GM23248 (cell line): Measurements from ENCODE around the gene NACA2. TPM values are rescaled to one million over a fixed set of nuclear protein-coding genes. Genes with fewer than 3 reads are reported as not detected.

Experiments
- DNase-seq: peaks from one replicate; pipeline ENCODE4 v3.0.0-alpha.2; 2015
- H2AFZ ChIP-seq: fragments of 200-600 bp; sonication (generic); 2 replicates; pipeline ENCODE4 v1.6.1; 2016; ENCODE audit warnings: antibody characterized with exemption
- H3F3A ChIP-seq: fragments of 200-600 bp; sonication (generic); 2 replicates; pipeline ENCODE4 v1.6.1; 2016; ENCODE audit warnings: mild to moderate bottlenecking, antibody characterized with exemption, mixed run types; ENCODE audit not compliant: insufficient read depth
- H3K27ac ChIP-seq: fragments of 200-600 bp; sonication (generic); 2 replicates; pipeline ENCODE4 v1.5.1; 2016; ENCODE audit warnings: mild to moderate bottlenecking
- H3K27me3 ChIP-seq: fragments of 200-600 bp; sonication (generic); replicated peaks from 2 replicates; pipeline ENCODE4 v1.6.1; 2016; ENCODE audit warnings: mild to moderate bottlenecking; ENCODE audit not compliant: insufficient read depth
- H3K36me3 ChIP-seq: fragments of 200-600 bp; sonication (generic); 2 replicates; pipeline ENCODE4 v1.6.1; 2016; ENCODE audit warnings: low read depth, mild to moderate bottlenecking
- H3K4me1 ChIP-seq: fragments of 200-600 bp; sonication (generic); 2 replicates; pipeline ENCODE4 v1.6.1; 2016; ENCODE audit warnings: mild to moderate bottlenecking; ENCODE audit not compliant: insufficient read depth
- H3K4me2 ChIP-seq: fragments of 200-600 bp; sonication (generic); one replicate; pipeline ENCODE4 v1.6.1; 2016; ENCODE audit warnings: mild to moderate bottlenecking; ENCODE audit not compliant: unreplicated experiment
- H3K4me3 ChIP-seq: fragments of 200-600 bp; sonication (generic); 2 replicates; pipeline ENCODE4 v1.5.1; 2016; ENCODE audit warnings: mild to moderate bottlenecking
- H3K79me2 ChIP-seq: fragments of 200-600 bp; sonication (generic); 2 replicates; pipeline ENCODE4 v1.6.1; 2016; ENCODE audit warnings: mild to moderate bottlenecking; ENCODE audit not compliant: insufficient read depth
- H3K9ac ChIP-seq: fragments of 200-600 bp; sonication (generic); 2 replicates; pipeline ENCODE4 v1.6.1; 2016; ENCODE audit warnings: mild to moderate bottlenecking
- H3K9me2 ChIP-seq: fragments of 200-600 bp; sonication (generic); 2 replicates; pipeline ENCODE4 v1.6.1; 2016; ENCODE audit warnings: mixed run types, mild to moderate bottlenecking, moderate library complexity; ENCODE audit not compliant: insufficient read depth
- H3K9me3 ChIP-seq: fragments of 200-600 bp; sonication (generic); one replicate; pipeline ENCODE4 v1.6.1; 2017; ENCODE audit warnings: low read depth
- H4K20me1 ChIP-seq: fragments of 200-600 bp; sonication (generic); 2 replicates; pipeline ENCODE4 v1.6.0; 2016; ENCODE audit not compliant: insufficient read depth
- EZH2 ChIP-seq: fragments of 200-600 bp; sonication (generic); IDR thresholded peaks from 2 replicates; pipeline ENCODE4 v1.6.1; 2018; ENCODE audit warnings: antibody characterized with exemption, mild to moderate bottlenecking; ENCODE audit not compliant: insufficient read depth, poor library complexity, severe bottlenecking
- EZH2phosphoT487 ChIP-seq: fragments of 200-600 bp; sonication (generic); IDR thresholded peaks from 2 replicates; pipeline ENCODE4 v1.6.1; 2018; ENCODE audit warnings: antibody characterized with exemption, moderate library complexity, mild to moderate bottlenecking, low read depth; ENCODE audit not compliant: insufficient read depth
- WGBS, 2 experiments: methylation state at CpG; one replicate each; pipeline ENCODE4 v1.1.6; 2015 to 2017; ENCODE audit warnings: low lambda C conversion rate in 2 of 2, low coverage in 1 of 2; ENCODE audit errors: missing lambda C conversion rate in 2 of 2; 5-methylcytosine and 5-hydroxymethylcytosine counted together
- in situ Hi-C: fragments of 300-500 bp; cut with MboI; formaldehyde crosslinking; loops from 2 replicates; pipeline ENCODE4 v1.15.0; 2020
- polyA plus RNA-seq: library from polyadenylated mRNA; unstranded; fragments of >200 nt; fragmentation: Nextera tagmentation; extraction: Ambion mirVana; gene quantifications from 2 replicates; pipeline ENCODE4 v1.2.1, GENCODE V29; 2016
- total RNA-seq: library from RNA; depleted of rRNA; stranded (reverse); fragments of >200 nt; shearing (Covaris generic); gene quantifications from 2 replicates; pipeline ENCODE4 v1.2.3, GENCODE V29; 2014; rRNA removed

Gene NACA2
- total RNA-seq (not detected in 2 replicates), polyA plus RNA-seq (not detected in 2 replicates)

- H4K20me1 ChIP-seq, result no peaks in the 10 kb centered on the region
- in situ Hi-C loops, result no loop called here
- H3K27ac ChIP-seq, result no peak within 1 kb of the TSS
- H3K27me3 ChIP-seq, result peaks cover 66% of the 10 kb centered on the region
- H3K9me2 ChIP-seq, result no peaks in the 10 kb centered on the region
- H3K4me2 ChIP-seq, result no peak within 1 kb of the TSS
- H3K9me3 ChIP-seq, result no peaks in the 10 kb centered on the region
- no peak within 1 kb of the TSS for H3K4me3 ChIP-seq
- H2AFZ ChIP-seq, result no peak within 1 kb of the TSS
- no peaks in the 10 kb centered on the region for H3K79me2 ChIP-seq
- TF ChIP-seq EZH2 (no peak), EZH2phosphoT487 (no peak)
- WGBS, 2 experiments, result 91 to 92% methylated on average over 16 of the region's 16 CpGs
- H3K9ac ChIP-seq, result no peak within 1 kb of the TSS
- no peaks in the 10 kb centered on the region for H3K4me1 ChIP-seq
- no peaks in the 10 kb centered on the region for H3F3A ChIP-seq
- no peaks in the 10 kb centered on the region for H3K36me3 ChIP-seq
- no peak for DNase-seq
Observed at GRCh38 chr17:61591018-61591417, at the start of gene NACA2. Gene NACA2, minus strand, starts transcription at chr17:61591219. Its CDS starts 39 bp downstream, at chr17:61591180.

GRCh38 chr17:61639818-61640217 lies 48.8 kb upstream of the NACA2 start:
- no peaks in the 10 kb centered on the region for H3K9me2 ChIP-seq
- no peaks in the 10 kb centered on the region for H3K79me2 ChIP-seq
- H3K36me3 ChIP-seq, result no peaks in the 10 kb centered on the region
- H3K4me2 ChIP-seq, result no peak overlapping the region
- no peak overlapping the region for H3K27ac ChIP-seq
- DNase-seq, result no peak
- H3K9ac ChIP-seq, result no peak overlapping the region
- in situ Hi-C loops, result loop anchor here (25.0 kb wide), 1 partner anchor 472 kb away; no protein-coding TSS in a partner anchor
- H2AFZ ChIP-seq, result no peak overlapping the region
- TF ChIP-seq EZH2phosphoT487 (no peak), EZH2 (no peak)
- no peaks in the 10 kb centered on the region for H3F3A ChIP-seq
- no peak overlapping the region for H3K4me3 ChIP-seq
- no peaks in the 10 kb centered on the region for H3K4me1 ChIP-seq
- no peaks in the 10 kb centered on the region for H4K20me1 ChIP-seq
- no peaks in the 10 kb centered on the region for H3K9me3 ChIP-seq
- WGBS, 2 experiments, result 76 to 86% methylated on average over 1 of the region's 1 CpG
- no peaks in the 10 kb centered on the region for H3K27me3 ChIP-seq

- no peak for TF ChIP-seq EZH2
- TF ChIP-seq EZH2phosphoT487, result no peak
- in situ Hi-C loops, result loop anchor here (25.0 kb wide), 1 partner anchor 474 kb away; no protein-coding TSS in a partner anchor
- 39 to 47% methylated on average over 1 of the region's 1 CpG for WGBS, 2 experiments
- H3K27me3 ChIP-seq, result no peaks in the 10 kb centered on the region
- no peaks in the 10 kb centered on the region for H3F3A ChIP-seq
- DNase-seq, result no peak
- H3K9me2 ChIP-seq, result no peaks in the 10 kb centered on the region
- H3K4me1 ChIP-seq, result no peaks in the 10 kb centered on the region
- H3K9ac ChIP-seq, result no peak overlapping the region
- no peaks in the 10 kb centered on the region for H3K9me3 ChIP-seq
- no peak overlapping the region for H2AFZ ChIP-seq
- no peaks in the 10 kb centered on the region for H4K20me1 ChIP-seq
- no peak overlapping the region for H3K27ac ChIP-seq
- no peak overlapping the region for H3K4me3 ChIP-seq
- H3K79me2 ChIP-seq, result no peaks in the 10 kb centered on the region
- no peak overlapping the region for H3K4me2 ChIP-seq
- H3K36me3 ChIP-seq, result no peaks in the 10 kb centered on the region
Observed at GRCh38 chr17:61638087-61638486, 47.1 kb upstream of the NACA2 start.

- H2AFZ ChIP-seq, result no peak overlapping the region
- no peak overlapping the region for H3K4me3 ChIP-seq
- no peaks in the 10 kb centered on the region for H3K27me3 ChIP-seq
- H3K9ac ChIP-seq, result no peak overlapping the region
- H3K9me3 ChIP-seq, result no peaks in the 10 kb centered on the region
- peak; percentile 60 for DNase-seq
- H3K9me2 ChIP-seq, result no peaks in the 10 kb centered on the region
- H3K4me1 ChIP-seq, result no peaks in the 10 kb centered on the region
- in situ Hi-C loops, result loop anchor here (25.0 kb wide), 1 partner anchor 476 kb away; no protein-coding TSS in a partner anchor
- 10% methylated on average over 3 of the region's 3 CpGs for WGBS, 2 experiments
- H3F3A ChIP-seq, result no peaks in the 10 kb centered on the region
- H3K36me3 ChIP-seq, result no peaks in the 10 kb centered on the region
- TF ChIP-seq EZH2 (no peak), EZH2phosphoT487 (no peak)
- H3K27ac ChIP-seq, result no peak overlapping the region
- no peaks in the 10 kb centered on the region for H4K20me1 ChIP-seq
- H3K4me2 ChIP-seq, result no peak overlapping the region
- no peaks in the 10 kb centered on the region for H3K79me2 ChIP-seq
Observed at GRCh38 chr17:61635913-61636432, 45.0 kb upstream of the NACA2 start.
